ENCODE measurements around the gene MICU1.

- no peak for TF ChIP-seq CTCF (IDR thresholded peaks at IDR 0.05)
- no peak for TF ChIP-seq POLR2A (IDR thresholded peaks at IDR 0.05)
Observed at GRCh38 chr10:72356987-72357386, 268.9 kb downstream of the MICU1 start.
